Ishikawa (cell line): ENCODE results near the gene CHRNA4.

Experiments used
- EP300 ChIP-seq: IDR thresholded peaks from 2 replicates; pipeline ENCODE4 v1.6.1; 2012; ENCODE audit warnings: borderline replicate concordance
- FOXM1 ChIP-seq: IDR thresholded peaks from 2 replicates; pipeline ENCODE4 v1.6.1; 2012; ENCODE audit warnings: low read depth, borderline replicate concordance
- RAD21 ChIP-seq: IDR thresholded peaks from 2 replicates; pipeline ENCODE4 v1.6.1; 2012; ENCODE audit warnings: low read depth
- TCF12 ChIP-seq: IDR thresholded peaks from 2 replicates; pipeline ENCODE4 v1.6.1; 2012; ENCODE audit warnings: low read depth
- USF1 ChIP-seq: IDR thresholded peaks from 2 replicates; pipeline ENCODE4 v1.6.1; 2012

DNA sequence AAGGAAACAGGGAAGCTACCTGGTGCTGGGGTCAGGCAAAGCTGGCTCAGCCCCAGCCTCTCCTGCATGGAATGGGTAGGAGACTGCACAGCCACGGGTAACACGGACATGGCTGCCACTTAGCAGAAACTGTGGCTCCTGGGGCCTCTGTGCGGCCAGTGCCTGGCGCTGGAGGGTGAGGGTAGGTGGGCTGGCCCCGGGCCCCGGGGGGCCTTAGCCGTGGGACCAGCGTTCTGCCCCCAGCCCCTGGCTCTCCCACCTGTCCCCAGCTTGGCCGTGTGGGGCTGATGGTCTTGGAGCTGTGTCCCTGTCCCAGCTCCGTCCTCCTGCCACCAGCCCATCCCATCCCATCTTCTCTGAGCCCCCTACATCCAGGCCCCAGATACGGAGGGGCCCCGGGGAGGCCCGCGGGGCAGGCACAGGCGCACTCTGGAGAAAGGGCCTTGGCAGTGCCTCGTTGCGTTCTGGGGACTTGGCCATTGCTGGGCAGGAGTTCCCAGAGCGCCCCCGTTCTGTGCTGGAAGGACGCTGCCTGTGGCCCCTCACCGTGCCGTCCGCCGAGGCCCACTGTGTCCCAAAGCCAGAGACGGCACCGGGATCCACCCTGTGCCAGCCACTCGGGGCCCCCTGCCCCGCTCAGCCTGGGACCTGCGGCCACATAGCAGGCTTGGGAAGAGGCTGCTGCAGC lies 12.2 kb downstream of the CHRNA4 start:
- no peak for TF ChIP-seq FOXM1
- TF ChIP-seq USF1, result no peak
- no peak for TF ChIP-seq EP300
- no peak for TF ChIP-seq TCF12
- TF ChIP-seq RAD21, result no peak
